Right lobe of liver (tissue), 6 donors: ENCODE measurements around the gene ZER1. TPM values are rescaled to one million over a fixed set of nuclear protein-coding genes. Genes with fewer than 3 reads are reported as not detected.

ENCODE experiments used
- ATAC-seq, 4 donors: fragments of 200-7000 bp; cut with Tn5 transposase; one replicate each; pipeline ENCODE4 v1.9.1; 2020; ENCODE audit warnings: mild to moderate bottlenecking in 4 of 4, moderate library complexity in 4 of 4
- DNase-seq, 3 donors: peaks; one replicate each; pipeline ENCODE4 v3.0.0-alpha.2; 2020
- H3K27ac ChIP-seq, 3 donors: fragments of 200-600 bp; one replicate each; pipeline ENCODE4 v1.8.0; 2022
- H3K27me3 ChIP-seq, 2 donors: fragments of 200-600 bp; one replicate each; pipeline ENCODE4 v1.8.0; 2022
- H3K36me3 ChIP-seq, 4 donors: fragments of 200-600 bp; sonication (generic) in 1 of 4; one replicate each; pipeline versions ENCODE4 v1.5.1 to v1.8.0; 2017 to 2022; ENCODE audit warnings: control low read depth in 1 of 4
- H3K4me1 ChIP-seq, 4 donors: fragments of 200-600 bp; sonication (generic) in 1 of 4; one replicate each; pipeline versions ENCODE4 v1.5.1 to v1.8.0; 2017 to 2022; ENCODE audit warnings: control low read depth in 1 of 4
- H3K4me3 ChIP-seq, 3 donors: fragments of 200-600 bp; one replicate each; pipeline ENCODE4 v1.8.0; 2022
- H3K9me3 ChIP-seq, 4 donors: fragments of 200-600 bp; sonication (generic) in 1 of 4; one replicate each; pipeline versions ENCODE4 v1.5.1 to v1.8.0; 2017 to 2022; ENCODE audit warnings: control low read depth in 1 of 4
- CTCF ChIP-seq, 4 donors: fragments of 200-600 bp in 3 of 4; fragments of 450-650 bp in 1 of 4; IDR thresholded peaks; one replicate each; pipeline versions ENCODE4 v1.5.1 to v1.8.0; 2016 to 2022; ENCODE audit warnings: antibody characterized with exemption in 4 of 4, mild to moderate bottlenecking in 2 of 4
- POLR2A ChIP-seq: fragments of 450-650 bp; IDR thresholded peaks from one replicate; pipeline ENCODE4 v1.6.1; 2017; ENCODE audit warnings: antibody characterized with exemption, mild to moderate bottlenecking
- WGBS: methylation state at CpG from one replicate; pipeline ENCODE4 v1.1.6; 2018; ENCODE audit warnings: low coverage, low lambda C conversion rate; ENCODE audit not compliant: insufficient coverage; ENCODE audit errors: missing lambda C conversion rate; 5-methylcytosine and 5-hydroxymethylcytosine counted together
- intact Hi-C, 2 donors: fragments of 100-400 bp; cut with DNase I; formaldehyde crosslinking; loops; one replicate each; pipeline versions ENCODE4 v1.11.2 to v1.14.1; 2022
- long read RNA-seq: library from polyadenylated mRNA; unstranded; transcript quantifications from one replicate; pipeline ENCODE4 v2.0.0, GENCODE V29; 2019
- total RNA-seq, 6 experiments: library from RNA; depleted of rRNA in 2 of 6; stranded (reverse); fragments of >200 nt in 2 of 6; fragmentation: NEBNext Ultra II Directional in 3 of 6; extraction: Animal tissue kit (Norgen Biotek cat#: 25700) in 3 of 6; gene quantifications; one replicate each; pipeline versions ENCODE4 v1.1.0 to v1.2.4, GENCODE V29; 2016 to 2023
- donor health status: DM: no; HTN: yes; CAD: no.
- donor health status: DM: no; HTN: no; CAD: no.
- donor health status: DM: no; HTN: no; CAD: no.
- donor health status: DM: no; HTN: yes; CAD: no.
- donor health status: DM: no; HTN: yes; CAD: no.

The ZER1 gene
- total RNA-seq = 10 to 100 TPM; 13.4 to 21.8 (median 16.0) TPM
- long read RNA-seq, partial matches to known transcripts = 1 of 2 reads
- long read RNA-seq, other reads (novel, unspliced or antisense) = 1 of 2 reads

- Histone ChIP-seq H3K27ac (peak within 1 kb of the TSS; percentile 88 to 92 (median 92)), H3K4me1 (peaks cover 0 to 9% (median 4%) of the 10 kb centered on the region in 4 donors), H3K4me3 (peak within 1 kb of the TSS; percentile 85 to 93 (median 91)), H3K36me3 (no peaks in the 10 kb centered on the region), H3K27me3 (no peaks in the 10 kb centered on the region), H3K9me3 (no peaks in the 10 kb centered on the region)
- 5% methylated on average over 15 of the region's 72 CpGs for WGBS
- DNase-seq (peak; percentile 96), ATAC-seq (peak; percentile 96 to 99 (median 98))
- intact Hi-C loops = no loop called here
- TF ChIP-seq POLR2A = peak; percentile 80
- no peak for TF ChIP-seq CTCF (IDR thresholded peaks at IDR 0.05)
Measured at GRCh38 chr9:128771745-128772519, at the start of gene ZER1. Gene ZER1 (minus strand): TSS chr9:128771927. CDS start chr9:128755565, 16,362 bp downstream.

GRCh38 chr9:128820665-128821583 is 49.2 kb upstream of the ZER1 start:
- peaks cover 0 to 30% (median 0%) of the 10 kb centered on the region in 4 donors for H3K4me1 ChIP-seq
- H3K4me3 ChIP-seq = no peak overlapping the region
- peaks cover 0 to 25% (median 3%) of the 10 kb centered on the region in 4 donors for H3K36me3 ChIP-seq
- H3K9me3 ChIP-seq = no peaks in the 10 kb centered on the region
- 90% methylated on average over 16 of the region's 24 CpGs for WGBS
- ATAC-seq = no peak
- TF ChIP-seq POLR2A = no peak
- TF ChIP-seq CTCF (IDR thresholded peaks at IDR 0.05) = no peak
- no peak overlapping the region for H3K27ac ChIP-seq
- no peaks in the 10 kb centered on the region for H3K27me3 ChIP-seq
- intact Hi-C loops = no loop called here
- no peak for DNase-seq

GRCh38 chr9:128819716-128820664 is 48.3 kb upstream of the ZER1 start:
- ATAC-seq (no peak), DNase-seq (peak in 1 of 3 donors; percentile 62)
- Histone ChIP-seq H3K4me1 (peaks cover 0 to 29% (median 0%) of the 10 kb centered on the region in 4 donors), H3K27me3 (no peaks in the 10 kb centered on the region), H3K4me3 (peak overlapping the region in 2 of 3 donors; percentile 62 to 75), H3K27ac (no peak overlapping the region), H3K9me3 (no peaks in the 10 kb centered on the region), H3K36me3 (peaks cover 0 to 18% (median 2%) of the 10 kb centered on the region in 4 donors)
- no peak for TF ChIP-seq POLR2A
- no peak for TF ChIP-seq CTCF (IDR thresholded peaks at IDR 0.05)
- intact Hi-C loops = no loop called here
- 97% methylated on average over 3 of the region's 18 CpGs for WGBS
